GM18520 (cell line): Measurements from ENCODE around the gene HSPA12B.

Experiments
- ATAC-seq: cut with Tn5 transposase; IDR thresholded peaks from one replicate; pipeline ENCODE4 v1.9.1; 2021; ENCODE audit not compliant: unreplicated experiment

HSPA12B gene

GRCh38 chr20:3702611-3703391, 29.7 kb upstream of the HSPA12B start:
- no peak for ATAC-seq

GRCh38 chr20:3704087-3704486, 28.4 kb upstream of the HSPA12B start:
- ATAC-seq, result no peak

- ATAC-seq, result no peak
These were observed 27.0 kb upstream of the HSPA12B start for GRCh38 chr20:3705491-3705969.

GRCh38 chr20:3705970-3706739, 26.3 kb upstream of the HSPA12B start:
- ATAC-seq, result no peak

- no peak for ATAC-seq
These were observed 25.5 kb upstream of the HSPA12B start for GRCh38 chr20:3706774-3707507.

- ATAC-seq, result no peak
These were observed 25.0 kb upstream of the HSPA12B start for GRCh38 chr20:3707508-3707899.

GRCh38 chr20:3710011-3710466, 22.4 kb upstream of the HSPA12B start:
- ATAC-seq, result no peak

- no peak for ATAC-seq
These were observed 21.6 kb upstream of the HSPA12B start for GRCh38 chr20:3710703-3711483.

GRCh38 chr20:3711484-3711941, 21.0 kb upstream of the HSPA12B start:
- no peak for ATAC-seq

GRCh38 chr20:3712279-3712873, 20.1 kb upstream of the HSPA12B start, which contains the start of gene SIGLEC1:
SIGLEC1 (minus strand) TSS chr20:3712600; CDS start chr20:3707128, 5,472 bp downstream.
- ATAC-seq, result no peak

- ATAC-seq, result no peak
These were observed 18.4 kb upstream of the HSPA12B start for GRCh38 chr20:3714092-3714491.

- no peak for ATAC-seq
These were observed 16.2 kb upstream of the HSPA12B start for GRCh38 chr20:3716195-3716834.

- ATAC-seq, result no peak
These were observed 13.4 kb upstream of the HSPA12B start for GRCh38 chr20:3719046-3719445.

GRCh38 chr20:3720068-3720467, 12.4 kb upstream of the HSPA12B start:
- no peak for ATAC-seq

- no peak for ATAC-seq
These were observed 11.9 kb upstream of the HSPA12B start for GRCh38 chr20:3720626-3721025.

- no peak for ATAC-seq
These were observed 10.6 kb upstream of the HSPA12B start for GRCh38 chr20:3721912-3722311.

- ATAC-seq, result no peak
These were observed 9.2 kb upstream of the HSPA12B start for GRCh38 chr20:3723284-3723683.

GRCh38 chr20:3724356-3724755, 8.1 kb upstream of the HSPA12B start:
- no peak for ATAC-seq

GRCh38 chr20:3727401-3728021, 5.0 kb upstream of the HSPA12B start:
- ATAC-seq, result no peak
